H1 (cell line): ENCODE results near the gene ZNF548. TPM values are rescaled to one million over a fixed set of nuclear protein-coding genes. Genes with fewer than 3 reads are reported as not detected.

Experiments
- CTCF ChIA-PET: fragments of 300-600 bp; sonication (Branson Sonifier 250); formaldehyde crosslinking; loops from one replicate; lab custom pipeline; 2021; ENCODE audit not compliant: partially characterized antibody; lab: Charles Lee
- POLR2A ChIA-PET: fragments of 300-600 bp; sonication (Branson Sonifier 250); formaldehyde crosslinking; loops from one replicate; lab custom pipeline; 2021; ENCODE audit warnings: inconsistent platforms; ENCODE audit not compliant: partially characterized antibody; lab: Charles Lee
- DNase-seq, 2 experiments: peaks; one replicate each; pipeline versions ENCODE4 v3.0.0 to v3.0.0-alpha.2; 2010 to 2022; ENCODE audit warnings: low spot score in 2 of 2, low read depth in 1 of 2, mixed read lengths in 1 of 2
- FAIRE-seq: peaks from 2 replicates; lab custom pipeline; 2011; peaks lifted over from hg19 to GRCh38; lab: Jason Lieb, UNC
- H2AFZ ChIP-seq: 2 replicates; pipeline ENCODE4 v1.8.1; 2012; ENCODE audit warnings: low read length, inconsistent platforms
- H2AK5ac ChIP-seq: 2 replicates; pipeline ENCODE4 v1.6.1; 2013; ENCODE audit warnings: low read depth, low read length
- H2BK120ac ChIP-seq: replicated peaks from 2 replicates; pipeline ENCODE3; 2013; ENCODE audit warnings: low read depth, low read length, inconsistent platforms
- H2BK12ac ChIP-seq: 2 replicates; pipeline ENCODE4 v1.6.1; 2013; ENCODE audit warnings: low read depth, low read length
- H2BK15ac ChIP-seq: 2 replicates; pipeline ENCODE4 v1.6.1; 2013; ENCODE audit warnings: low read length
- H2BK20ac ChIP-seq: 2 replicates; pipeline ENCODE4 v1.6.1; 2013; ENCODE audit warnings: low read length
- H2BK5ac ChIP-seq: 2 replicates; pipeline ENCODE4 v1.6.1; 2013; ENCODE audit warnings: low read depth, low read length
- H3K14ac ChIP-seq: 2 replicates; pipeline ENCODE4 v1.6.1; 2013; ENCODE audit warnings: inconsistent platforms; ENCODE audit not compliant: insufficient read length
- H3K18ac ChIP-seq: 2 replicates; pipeline ENCODE4 v1.6.1; 2013; ENCODE audit warnings: low read length; ENCODE audit errors: extremely low read depth
- H3K23ac ChIP-seq: 2 replicates; pipeline ENCODE4 v1.6.1; 2013; ENCODE audit warnings: inconsistent platforms; ENCODE audit not compliant: insufficient read length
- H3K23me2 ChIP-seq: 2 replicates; pipeline ENCODE4 v1.6.1; 2013; ENCODE audit warnings: low read depth, low read length
- H3K27ac ChIP-seq: 2 replicates; pipeline ENCODE4 v1.6.1; 2011; ENCODE audit warnings: low read depth, low read length, inconsistent platforms
- H3K27me3 ChIP-seq, 4 experiments: replicated peaks in 1 of 4; 1 replicate in 1 of 4; 2 replicates in 3 of 4; pipeline versions ENCODE4 v1.6.1 to v1.8.1; 2011 to 2013; ENCODE audit warnings: low read length in 3 of 4, mild to moderate bottlenecking in 3 of 4, inconsistent platforms in 2 of 4, mixed read lengths in 2 of 4, moderate library complexity in 1 of 4; ENCODE audit not compliant: control insufficient read depth in 3 of 4, insufficient read depth in 3 of 4; ENCODE audit errors: extremely low read depth in 1 of 4
- H3K36me3 ChIP-seq, 4 experiments: 2 replicates each; pipeline versions ENCODE4 v1.6.1 to v1.8.1; 2011 to 2013; ENCODE audit warnings: mild to moderate bottlenecking in 4 of 4, low read length in 3 of 4, moderate library complexity in 2 of 4, control low read depth in 1 of 4, inconsistent platforms in 1 of 4; ENCODE audit not compliant: insufficient read depth in 4 of 4, control insufficient read depth in 2 of 4
- H3K4ac ChIP-seq: replicated peaks from 2 replicates; pipeline ENCODE3; 2013; ENCODE audit warnings: low read length, low read depth, mixed read lengths, inconsistent platforms; ENCODE audit not compliant: insufficient read length
- H3K4me1 ChIP-seq, 4 experiments: replicated peaks in 1 of 4; 1 replicate in 1 of 4; 2 replicates in 3 of 4; pipeline versions ENCODE4 v1.6.1 to v1.8.1; 2011 to 2013; ENCODE audit warnings: low read length in 3 of 4, inconsistent platforms in 2 of 4, mixed read lengths in 1 of 4; ENCODE audit not compliant: insufficient read depth in 4 of 4, control insufficient read depth in 3 of 4
- H3K4me2 ChIP-seq, 2 experiments: 2 replicates each; pipeline versions ENCODE4 v1.6.1 to v1.8.1; 2011 to 2013; ENCODE audit warnings: low read depth in 2 of 2, low read length in 2 of 2, control low read depth in 1 of 2, inconsistent platforms in 1 of 2, mild to moderate bottlenecking in 1 of 2; ENCODE audit not compliant: insufficient read depth in 1 of 2
- H3K4me3 ChIP-seq, 4 experiments: fragments of 200-600, 300-600 bp in 1 of 4; sonication (generic), shearing (Covaris generic), sonication (Bioruptor Twin) in 1 of 4; 2 replicates each; pipeline versions ENCODE4 v1.5.1 to v1.8.1; 2011 to 2016; ENCODE audit warnings: low read length in 4 of 4, low read depth in 3 of 4, control low read depth in 2 of 4, inconsistent platforms in 2 of 4, mild to moderate bottlenecking in 2 of 4, mixed read lengths in 1 of 4, moderate library complexity in 1 of 4; ENCODE audit not compliant: insufficient read depth in 2 of 4; ENCODE audit errors: extremely low read depth in 1 of 4
- H3K56ac ChIP-seq: replicated peaks from 2 replicates; pipeline ENCODE3; 2013; ENCODE audit warnings: low read depth, mild to moderate bottlenecking, mixed read lengths, low read length, inconsistent platforms; ENCODE audit not compliant: insufficient read length
- H3K79me1 ChIP-seq: 2 replicates; pipeline ENCODE4 v1.6.1; 2013; ENCODE audit warnings: low read depth, low read length, control low read depth
- H3K79me2 ChIP-seq, 2 experiments: 2 replicates each; pipeline versions ENCODE4 v1.6.1 to v1.8.1; 2012 to 2013; ENCODE audit warnings: low read length in 2 of 2, mild to moderate bottlenecking in 2 of 2, inconsistent platforms in 1 of 2; ENCODE audit not compliant: insufficient read depth in 2 of 2, control insufficient read depth in 1 of 2
- H3K9ac ChIP-seq, 4 experiments: replicated peaks in 1 of 4; 1 replicate in 1 of 4; 2 replicates in 3 of 4; pipeline versions ENCODE4 v1.6.1 to v1.8.1; 2011 to 2013; ENCODE audit warnings: low read depth in 3 of 4, low read length in 3 of 4, control low read depth in 2 of 4, mild to moderate bottlenecking in 2 of 4, moderate library complexity in 2 of 4, inconsistent platforms in 1 of 4; ENCODE audit errors: extremely low read depth in 1 of 4
- H3K9me3 ChIP-seq, 2 experiments: 2 replicates each; pipeline versions ENCODE4 v1.6.1 to v1.8.1; 2012 to 2013; ENCODE audit warnings: mild to moderate bottlenecking in 2 of 2, moderate library complexity in 2 of 2, control low read depth in 1 of 2, inconsistent platforms in 1 of 2, low read depth in 1 of 2, low read length in 1 of 2, mixed read lengths in 1 of 2; ENCODE audit not compliant: insufficient read depth in 2 of 2
- H4K20me1 ChIP-seq, 2 experiments: replicated peaks in 1 of 2; 2 replicates each; pipeline versions ENCODE3 to v1.8.1; 2011 to 2013; ENCODE audit warnings: inconsistent platforms in 2 of 2, low read length in 2 of 2, mild to moderate bottlenecking in 1 of 2; ENCODE audit not compliant: insufficient read depth in 2 of 2, control insufficient read depth in 1 of 2
- H4K5ac ChIP-seq: 2 replicates; pipeline ENCODE4 v1.6.1; 2013; ENCODE audit warnings: low read length, low read depth, mixed read lengths, inconsistent platforms; ENCODE audit not compliant: insufficient read length
- H4K8ac ChIP-seq: 2 replicates; pipeline ENCODE4 v1.8.0; 2013; ENCODE audit warnings: mild to moderate bottlenecking, moderate library complexity, low read length, inconsistent platforms; ENCODE audit not compliant: insufficient read depth; ENCODE audit errors: extremely low read depth
- H4K91ac ChIP-seq: replicated peaks from 2 replicates; pipeline ENCODE3; 2013; ENCODE audit warnings: low read length, mixed read lengths, inconsistent platforms; ENCODE audit not compliant: insufficient read length
- BCL11A ChIP-seq, 2 experiments: IDR thresholded peaks; one replicate each; pipeline ENCODE4 v1.6.1; 2011; ENCODE audit warnings: low read depth in 2 of 2, low read length in 2 of 2, mild to moderate bottlenecking in 2 of 2
- CREB1 ChIP-seq: IDR thresholded peaks from 2 replicates; pipeline ENCODE4 v1.6.1; 2012; ENCODE audit warnings: inconsistent platforms
- CTBP2 ChIP-seq: IDR thresholded peaks from 2 replicates; pipeline ENCODE4 v1.7.0; 2011; ENCODE audit warnings: borderline replicate concordance, mild to moderate bottlenecking, moderate library complexity, mixed read lengths, low read length; ENCODE audit not compliant: insufficient read depth, insufficient read length
- EGR1 ChIP-seq: IDR thresholded peaks from 2 replicates; pipeline ENCODE4 v1.6.1; 2011; ENCODE audit warnings: low read depth, low read length, borderline replicate concordance
- KDM4A ChIP-seq: IDR thresholded peaks from one replicate; pipeline ENCODE4 v1.7.1; 2012; ENCODE audit warnings: low read depth, mild to moderate bottlenecking, moderate library complexity, low read length, inconsistent platforms; ENCODE audit not compliant: severe bottlenecking
- polyA plus RNA-seq, 7 experiments: library from polyadenylated mRNA; depleted of rRNA in 3 of 7; stranded (reverse) in 5 of 7; unstranded in 2 of 7; fragments of >200 nt in 5 of 7; fragments of 200-250 nt in 2 of 7; gene quantifications; 1 replicate in 5 of 7; 2 replicates in 1 of 7; 4 replicates in 1 of 7; pipeline versions ENCODE4 v1.2.1 to v1.2.3, GENCODE V29; 2011 to 2013; ENCODE audit warnings: missing spikeins in 2 of 7, mixed read lengths in 2 of 7
- total RNA-seq: library from RNA; stranded (reverse); fragmentation: NEBNext Ultra II Directional; extraction: Animal tissue kit (Norgen Biotek cat#: 25700); gene quantifications from 2 replicates; pipeline ENCODE4 v1.2.1, GENCODE V29; 2021
- TF ChIP-seq, protein P1 (sequence below): IDR thresholded peaks from 2 replicates; pipeline ENCODE4 v1.6.1; 2011; ENCODE audit warnings: low read length, improper control_type of control experiment

The ZNF548 gene
- total and polyA plus RNA-seq, 2 of the 8 experiments (the other 6 are each of a cell fraction or from before 2014, with no cell fraction given): 7.4 to 9.9 TPM

DNA sequence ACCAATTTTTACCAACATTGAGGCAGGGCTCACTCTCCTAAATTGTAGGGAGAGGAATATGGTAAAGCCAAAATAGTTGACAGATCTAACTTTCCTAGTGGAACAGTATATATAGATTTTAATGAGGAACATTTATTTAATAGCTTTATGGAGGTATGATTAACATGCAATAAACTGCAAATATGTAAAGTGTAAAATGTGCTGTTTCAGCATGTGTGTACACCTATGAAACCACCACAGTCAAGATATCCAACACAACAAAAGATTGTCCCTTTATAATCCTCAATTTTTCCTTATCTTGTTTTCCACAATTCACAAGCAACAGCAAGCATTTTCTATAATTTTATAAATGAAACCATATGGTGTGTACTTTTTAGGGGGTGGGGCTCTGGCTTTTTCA, 30.4 kb upstream of the ZNF548 start:
- H2BK5ac ChIP-seq: no peak overlapping the region
- no peak for FAIRE-seq

More for the DNA sequence above, 30.4 kb upstream of the ZNF548 start:
- Histone ChIP-seq H3K4me1 (peaks cover 0 to 2% (median 1%) of the 10 kb centered on the region in 4 experiments; a peak in 2 of 7 replicates), H3K23me2 (peaks cover 9% of the 10 kb centered on the region), H3K9me3 (no peaks in the 10 kb centered on the region), H2BK12ac (no peak overlapping the region), H3K4me2 (no peak overlapping the region), H4K20me1 (no peaks in the 10 kb centered on the region), H3K36me3 (peaks cover 7 to 35% (median 30%) of the 10 kb centered on the region in 4 experiments), H4K5ac (no peak overlapping the region), H2BK15ac (no peak overlapping the region), H3K79me2 (peaks cover 0 to 6% of the 10 kb centered on the region in 2 experiments; a peak in 1 of 4 replicates), H4K8ac (no peak overlapping the region), H3K27me3 (no peaks in the 10 kb centered on the region), H3K27ac (no peak overlapping the region), H2AFZ (no peak overlapping the region), H2BK120ac (no peak overlapping the region), H3K23ac (no peak overlapping the region), H4K91ac (no peak overlapping the region), H2BK20ac (no peak overlapping the region), H3K9ac (no peak overlapping the region), H3K14ac (no peak overlapping the region), H3K79me1 (peaks cover 7% of the 10 kb centered on the region), H2AK5ac (no peak overlapping the region), H3K56ac (no peak overlapping the region), H3K4ac (no peak overlapping the region), H3K18ac (no peak overlapping the region), H3K4me3 (no peak overlapping the region)
- DNase-seq: no peak
- ChIA-PET CTCF (no interaction called here), POLR2A (interaction anchor here (1.4 kb wide), 1 partner anchor 8 kb away, joined by 4 read pairs; the partner anchor contains the start of gene ZNF304)
- TF ChIP-seq CREB1 (no peak), CTBP2 (no peak), BCL11A (IDR thresholded peaks at IDR 0.05; ENCODE audit: low read depth in 2 of 2, low read length in 2 of 2) (no peak), EGR1 (no peak), KDM4A (no peak)
- TF ChIP-seq, protein P1, sequence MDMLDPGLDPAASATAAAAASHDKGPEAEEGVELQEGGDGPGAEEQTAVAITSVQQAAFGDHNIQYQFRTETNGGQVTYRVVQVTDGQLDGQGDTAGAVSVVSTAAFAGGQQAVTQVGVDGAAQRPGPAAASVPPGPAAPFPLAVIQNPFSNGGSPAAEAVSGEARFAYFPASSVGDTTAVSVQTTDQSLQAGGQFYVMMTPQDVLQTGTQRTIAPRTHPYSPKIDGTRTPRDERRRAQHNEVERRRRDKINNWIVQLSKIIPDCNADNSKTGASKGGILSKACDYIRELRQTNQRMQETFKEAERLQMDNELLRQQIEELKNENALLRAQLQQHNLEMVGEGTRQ: no peak
